ENCODE data around the gene VAMP8.

GRCh38 chr2:85600951-85601770, 23.8 kb downstream of the VAMP8 start:
- TF ChIP-seq CTCF (IDR thresholded peaks at IDR 0.05; ENCODE audit: control extremely low read depth in 1 of 3, insufficient read depth in 1 of 3, low read depth in 1 of 3, low read length in 3 of 3) = no peak
- TF ChIP-seq POLR2A (IDR thresholded peaks at IDR 0.05; ENCODE audit: control extremely low read depth in 1 of 2, low read depth in 2 of 2, low read length in 2 of 2) = no peak
- no peak for TF ChIP-seq TBP (IDR thresholded peaks at IDR 0.05; ENCODE audit: low read depth, low read length)
- TF ChIP-seq BRCA1 (IDR thresholded peaks at IDR 0.05; ENCODE audit: low read depth, low read length) = no peak
- no peak for TF ChIP-seq ATF3 (IDR thresholded peaks at IDR 0.05; ENCODE audit: insufficient read depth, low read depth, low read length)
- no peak for TF ChIP-seq HDAC6 (IDR thresholded peaks at IDR 0.05; ENCODE audit: low read depth, low read length)
- TF ChIP-seq EZH2 (IDR thresholded peaks at IDR 0.05; ENCODE audit: low read depth, low read length, severe bottlenecking) = no peak
- no peak for TF ChIP-seq POLR2AphosphoS5 (IDR thresholded peaks at IDR 0.05; ENCODE audit: low read depth, low read length)

Measured in H1 (cell line).